Measurements from ENCODE around the gene C11orf54.
"Not testable (repeated sequence)": the region's sequence is repeated elsewhere in the genome, so short reads cannot be mapped to it uniquely, and the experiment has no call there.

The C11orf54 gene

DNA sequence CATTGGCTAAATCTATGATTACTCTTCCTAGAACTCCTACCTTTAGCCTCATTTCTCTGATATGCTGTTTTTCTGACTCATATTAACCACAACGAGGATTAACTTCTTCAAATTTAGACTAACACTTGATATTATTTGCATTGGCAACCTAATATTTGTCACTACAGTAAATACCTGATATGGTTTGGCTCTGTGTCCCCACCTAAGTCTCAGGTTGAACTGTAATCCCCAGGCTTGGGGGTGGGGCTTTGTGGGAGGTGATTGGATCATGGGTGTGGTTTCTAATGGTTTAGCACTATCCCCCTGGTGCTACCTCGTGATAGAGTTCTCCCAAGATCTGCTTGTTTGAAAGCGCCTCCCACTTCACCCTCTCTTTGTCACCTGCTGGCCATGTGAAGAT, 25.5 kb downstream of the C11orf54 start:
- DNase-seq (ENCODE audit: low spot score): no peak

DNA sequence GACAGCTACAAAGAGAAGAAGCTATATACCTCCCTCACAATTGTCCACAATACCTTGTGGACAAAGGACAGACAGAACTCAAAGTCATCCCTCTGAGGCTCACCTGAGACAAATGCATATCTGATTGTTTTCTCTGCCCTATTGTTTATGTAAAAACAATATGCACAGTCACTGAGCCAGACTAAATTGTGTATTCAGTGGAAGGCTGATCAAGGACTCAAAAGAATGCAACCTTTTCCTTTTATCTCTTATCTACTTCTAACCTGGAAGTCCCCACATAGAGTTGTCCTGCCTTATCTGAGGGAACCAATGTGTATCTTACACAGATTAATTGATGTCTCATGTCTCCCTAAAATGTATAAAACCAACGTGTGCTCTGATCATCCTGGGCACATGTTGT, 28.7 kb downstream of the C11orf54 start:
- DNase-seq (ENCODE audit: low spot score): no peak

DNA sequence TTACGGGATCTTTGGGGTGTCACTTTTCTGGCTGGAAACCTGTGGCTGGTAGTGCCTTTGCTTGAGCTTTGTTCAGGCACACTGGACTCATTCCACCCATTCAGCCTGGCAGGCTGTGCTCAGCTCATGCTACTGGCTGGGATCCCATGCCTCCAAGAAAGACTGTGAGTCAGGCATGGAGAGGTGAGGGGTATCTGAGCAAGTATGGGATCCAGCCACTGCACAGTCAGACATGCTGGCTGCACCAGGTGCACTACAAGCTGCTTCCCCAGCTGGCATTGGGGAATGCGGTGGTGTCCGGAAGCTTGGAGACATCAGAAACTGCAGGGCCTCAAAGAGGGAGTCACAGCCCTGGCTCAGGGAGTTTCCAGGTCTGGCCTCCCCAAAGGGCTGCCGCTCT, 30.7 kb downstream of the C11orf54 start:
- DNase-seq (ENCODE audit: low spot score): no peak

DNA sequence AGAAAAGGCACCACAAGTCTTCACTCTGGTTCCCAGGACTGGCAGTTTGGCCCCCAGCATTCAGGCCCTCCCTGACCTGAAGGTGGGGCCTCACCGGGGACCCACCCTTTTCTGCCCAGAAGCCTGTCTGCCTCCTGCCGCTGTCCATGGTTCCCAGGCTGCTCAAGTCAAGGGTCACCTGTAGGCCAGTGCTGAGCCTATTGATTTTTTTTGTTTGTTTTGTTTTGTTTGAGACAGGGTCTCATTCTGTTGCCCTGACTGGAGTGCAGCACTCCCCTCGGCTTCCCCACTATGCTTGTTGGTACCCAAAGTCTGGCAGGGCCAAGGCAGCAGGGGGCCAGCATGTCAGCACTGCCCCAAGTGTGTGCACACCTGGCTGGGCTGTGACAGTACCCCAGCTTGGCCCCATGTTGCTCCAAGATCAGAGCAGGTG, 31.6 kb downstream of the C11orf54 start:
- DNase-seq (ENCODE audit: low spot score): no peak

DNA sequence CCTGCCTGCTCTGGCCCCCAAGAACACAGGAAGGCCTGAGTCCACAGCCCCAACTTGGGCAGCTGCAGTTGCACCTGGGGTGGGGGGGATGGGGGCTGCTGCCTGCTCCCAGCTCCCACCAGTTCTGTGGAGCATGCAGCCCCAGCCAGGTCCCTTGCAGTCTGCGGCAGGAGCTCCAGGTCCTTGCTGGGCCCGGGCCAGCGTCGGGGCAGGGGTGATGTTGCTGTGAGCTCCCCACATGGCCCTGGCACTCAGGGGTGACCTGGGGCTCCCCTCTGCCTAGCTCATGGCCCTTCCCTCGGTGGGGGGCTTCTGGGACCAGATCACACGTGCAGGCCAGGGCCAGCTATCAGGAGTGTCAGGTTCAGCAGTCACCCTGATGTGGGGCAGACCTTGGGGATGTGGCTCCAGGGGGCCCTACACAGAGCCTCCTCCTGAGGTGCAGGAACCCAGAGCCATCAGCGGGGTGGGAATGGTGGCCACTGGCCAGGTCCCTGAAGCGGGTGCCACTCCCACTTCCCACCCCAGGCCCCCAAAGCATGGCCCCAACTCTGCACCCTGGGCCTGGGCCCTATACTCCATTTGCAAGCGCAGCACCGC, 32.2 kb downstream of the C11orf54 start:
- no peak for DNase-seq (ENCODE audit: low spot score)

DNA sequence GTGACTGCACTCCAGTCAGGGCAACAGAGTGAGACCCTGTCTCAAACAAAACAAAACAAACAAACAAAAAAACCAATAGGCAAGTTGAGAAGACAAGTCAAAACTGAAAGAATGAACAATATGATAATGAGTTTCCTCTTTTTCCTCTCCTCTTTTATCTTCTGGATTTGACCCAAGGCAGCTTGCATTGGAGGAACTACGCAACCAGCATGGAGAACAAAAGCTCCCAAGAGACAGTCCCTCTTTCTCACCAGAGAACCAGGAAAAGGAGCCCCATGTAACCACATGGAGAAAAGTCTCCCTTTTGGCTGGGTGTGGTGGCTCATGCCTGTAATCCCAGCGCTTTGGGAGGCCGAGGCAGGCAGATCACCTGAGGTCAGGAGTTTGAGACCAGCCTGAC, 33.1 kb downstream of the C11orf54 start:
- DNase-seq (ENCODE audit: low spot score): not testable (repeated sequence)

DNA sequence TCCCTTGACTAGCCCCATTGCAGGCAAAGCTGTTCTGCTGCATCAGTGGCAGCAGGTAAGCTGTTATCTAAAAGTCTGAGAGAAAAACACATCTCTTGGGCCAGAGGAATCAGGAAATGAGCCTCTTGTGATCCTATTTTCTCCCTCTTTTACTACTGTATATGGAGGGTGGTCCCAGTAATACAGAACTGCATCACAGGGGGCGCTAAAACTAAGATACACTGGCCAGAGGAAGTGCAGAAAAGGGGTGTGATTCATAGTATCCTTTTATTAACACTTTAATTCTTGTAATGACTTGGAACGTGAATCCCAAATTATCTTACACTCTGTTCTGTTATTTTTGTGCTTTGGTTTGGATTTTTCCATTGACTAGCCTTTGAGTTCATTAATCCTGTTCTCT, 33.8 kb downstream of the C11orf54 start:
- DNase-seq (ENCODE audit: low spot score): no peak

DNA sequence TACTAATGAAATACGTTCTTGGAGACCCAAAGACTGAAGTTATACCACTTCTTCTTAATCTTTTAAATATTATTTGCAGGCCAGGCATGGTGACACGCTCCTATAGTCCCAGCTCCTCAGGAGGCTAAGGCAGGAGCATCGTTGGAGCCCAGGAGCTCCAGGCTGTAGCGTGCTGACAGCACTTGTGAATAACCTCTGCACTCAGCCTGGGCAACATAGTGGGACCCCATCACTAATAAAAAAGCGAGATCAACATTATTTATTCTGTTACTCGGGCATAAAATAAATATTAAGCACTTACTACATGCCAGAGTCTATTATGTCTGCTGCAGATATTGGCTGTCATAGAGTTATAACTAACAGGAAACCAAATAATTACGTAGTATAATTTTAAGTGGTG, 41.9 kb downstream of the C11orf54 start:
- no peak for DNase-seq (ENCODE audit: low spot score)

DNA sequence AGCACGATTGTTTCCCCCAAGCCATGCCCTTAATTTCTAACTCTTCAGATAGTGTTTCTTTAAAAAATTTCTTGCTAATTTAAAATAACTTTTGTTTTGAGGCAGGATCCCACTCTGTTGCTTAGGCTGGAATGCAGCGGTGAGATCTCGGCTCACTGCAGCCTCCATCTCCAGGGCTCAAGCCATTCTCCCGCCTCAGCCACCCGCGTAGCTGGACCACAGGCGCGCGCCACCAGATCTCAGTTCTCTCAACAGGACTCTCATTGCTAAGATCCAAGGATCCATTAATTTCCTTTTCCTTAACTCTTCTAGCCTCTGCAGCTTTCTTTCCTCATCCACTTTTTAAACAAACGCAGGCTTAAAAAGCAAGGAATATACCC, 42.3 kb downstream of the C11orf54 start:
- DNase-seq (ENCODE audit: low spot score): no peak

DNA sequence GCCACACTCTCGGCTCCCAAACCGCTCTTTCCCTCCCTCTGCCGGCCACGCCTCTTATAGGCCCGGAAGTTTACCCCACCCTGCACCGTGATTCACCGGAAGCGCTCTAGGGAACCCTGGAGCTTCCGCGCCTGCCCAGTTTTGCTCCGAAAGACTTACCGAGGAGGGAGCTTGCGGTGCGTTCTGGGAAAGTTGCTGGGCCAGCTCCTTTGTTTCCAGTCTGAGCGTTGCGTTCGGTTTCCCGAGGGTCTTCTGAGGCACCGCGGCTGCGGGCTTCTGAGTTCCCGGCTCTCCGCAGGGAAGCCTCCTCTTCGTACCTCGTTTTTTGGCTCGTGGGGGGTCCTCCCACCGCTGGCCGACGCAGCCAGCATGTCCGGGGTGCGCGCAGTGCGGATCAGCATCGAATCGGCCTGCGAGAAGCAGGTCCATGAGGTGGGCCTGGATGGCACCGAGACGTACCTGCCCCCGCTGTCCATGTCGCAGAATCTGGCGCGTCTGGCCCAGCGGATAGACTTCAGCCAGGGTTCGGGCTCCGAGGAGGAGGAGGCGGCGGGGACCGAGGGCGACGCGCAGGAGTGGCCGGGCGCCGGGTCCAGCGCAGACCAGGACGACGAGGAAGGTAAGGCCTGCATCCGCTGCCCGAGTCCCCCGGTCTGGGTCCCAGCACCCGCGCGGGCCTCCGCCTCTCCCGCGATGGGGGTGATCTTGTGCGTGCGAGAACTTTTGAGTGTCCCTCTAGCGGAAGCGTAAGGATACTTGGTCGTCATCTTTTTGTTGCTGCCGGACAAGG, 42.9 kb downstream of the C11orf54 start, which contains the start of gene MED17:
Gene MED17, plus strand, starts transcription at position 138 of the 790 bp plus-strand sequence. Its CDS starts 232 bp downstream, at position 370.
- peak; percentile 93 for DNase-seq (ENCODE audit: low spot score)

DNA sequence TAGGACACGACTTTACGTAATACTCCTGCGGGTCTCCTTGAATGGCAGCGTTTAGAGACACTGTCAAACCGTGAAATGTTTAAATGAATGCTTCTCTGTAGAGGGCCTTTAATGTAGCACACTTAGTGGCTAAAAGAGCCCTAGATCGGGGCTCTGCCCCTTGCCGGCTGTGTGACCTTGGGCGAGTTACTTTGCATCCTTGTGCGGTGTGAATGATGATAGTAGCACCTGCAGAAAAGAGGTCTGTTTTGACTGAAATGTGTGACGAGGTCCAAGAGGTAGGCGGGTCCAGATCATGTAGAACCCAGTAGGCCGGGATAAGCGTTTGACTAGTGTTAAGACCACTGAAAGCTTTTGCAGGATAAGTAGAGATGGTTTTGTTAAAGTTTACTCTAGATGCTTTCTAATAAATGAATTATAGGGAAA, 43.5 kb downstream of the C11orf54 start:
- no peak for DNase-seq (ENCODE audit: low spot score)

DNA sequence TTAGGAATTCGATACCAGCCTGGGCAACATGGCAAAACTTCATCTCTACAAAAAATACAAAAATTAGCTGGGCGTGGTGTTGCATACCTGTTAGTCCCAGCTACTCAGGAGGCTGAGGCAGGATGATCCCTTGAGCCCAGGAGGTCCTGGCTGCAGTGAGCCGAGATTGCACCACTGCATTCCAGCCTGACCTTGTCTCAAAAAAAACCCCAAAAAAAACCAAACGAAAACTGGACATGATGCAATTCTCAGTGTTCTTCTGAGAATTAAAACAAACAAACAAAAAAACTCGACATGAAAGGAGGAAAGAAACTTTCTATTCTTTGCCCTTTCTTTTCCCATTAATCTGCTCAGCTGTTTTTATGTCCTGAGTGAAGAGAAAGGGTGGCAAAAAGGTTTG, 50.0 kb downstream of the C11orf54 start:
- DNase-seq (ENCODE audit: low spot score): no peak

DNA sequence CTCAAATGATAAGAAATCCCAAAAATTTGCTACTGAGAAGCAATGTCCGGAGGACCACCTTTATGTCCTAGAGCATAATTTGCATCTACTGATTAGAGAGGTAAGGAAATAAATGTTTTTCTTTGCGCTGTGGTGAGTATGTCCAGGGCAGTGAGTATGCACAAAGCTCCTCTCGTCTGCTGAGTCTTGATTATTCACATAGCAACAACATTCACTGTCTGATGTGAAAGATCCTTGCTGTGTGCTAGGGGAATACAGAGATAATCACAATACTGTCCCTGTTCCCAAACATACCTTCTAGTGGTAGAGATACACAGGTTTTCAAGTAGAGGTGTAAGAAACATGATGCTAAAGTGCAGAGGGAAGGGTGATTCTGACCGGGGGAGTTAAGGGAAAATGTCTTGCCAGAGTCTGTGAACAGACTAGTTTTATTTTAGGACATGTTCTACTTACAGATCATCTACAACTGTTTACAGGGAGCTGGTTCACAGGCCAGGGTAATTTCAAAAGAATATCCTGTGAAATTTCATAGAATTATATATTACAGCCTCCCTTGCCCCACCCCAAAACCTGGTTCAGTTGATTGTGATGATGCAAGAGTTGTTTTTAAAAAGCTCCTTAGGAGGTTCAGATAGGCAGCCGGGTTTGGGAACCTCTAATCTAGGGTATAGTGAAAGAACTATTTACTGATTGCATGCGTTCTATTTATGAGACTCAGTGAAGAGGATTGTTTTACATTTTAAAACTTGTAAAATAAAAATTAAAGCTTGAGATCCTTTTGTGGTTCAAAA, 55.2 kb downstream of the C11orf54 start:
- DNase-seq (ENCODE audit: low spot score): no peak

DNA sequence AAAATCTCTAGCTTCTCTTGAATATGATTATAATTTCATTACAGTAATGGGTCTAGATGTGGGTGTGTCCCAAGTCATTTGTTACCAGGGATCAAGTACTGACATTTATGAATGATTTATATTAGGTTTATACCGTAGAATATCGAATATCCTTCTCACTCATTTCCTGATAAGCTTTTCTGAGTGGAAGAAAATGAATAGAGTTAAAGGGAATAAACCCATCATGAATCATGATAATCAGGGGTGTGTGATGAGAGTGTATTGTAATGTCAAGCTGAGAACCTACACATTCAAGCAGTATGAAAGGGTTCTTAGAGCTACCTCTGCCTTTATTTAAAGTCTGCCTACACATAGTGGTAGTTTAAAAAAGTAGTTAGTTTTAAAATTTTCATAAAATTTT, 59.9 kb downstream of the C11orf54 start:
- no peak for DNase-seq (ENCODE audit: low spot score)

DNA sequence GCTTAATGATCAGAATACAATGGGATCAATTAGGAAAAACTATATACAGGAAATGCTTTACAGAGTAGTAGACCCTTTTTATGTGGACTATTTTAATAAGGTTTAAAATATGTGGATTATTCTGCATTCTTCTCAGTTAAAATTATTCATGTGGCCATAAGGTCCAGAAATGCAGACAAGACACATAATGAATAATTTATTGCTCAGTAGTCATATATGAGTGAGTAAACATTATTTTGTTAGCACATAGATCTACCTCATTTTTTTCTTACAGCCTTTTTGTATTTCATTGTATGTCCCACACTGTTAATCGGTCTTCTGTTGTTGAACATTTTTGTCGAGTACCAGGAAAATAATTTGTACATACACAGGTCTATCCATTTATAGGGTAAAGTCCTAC, 63.4 kb downstream of the C11orf54 start:
- DNase-seq (ENCODE audit: low spot score): no peak

DNA sequence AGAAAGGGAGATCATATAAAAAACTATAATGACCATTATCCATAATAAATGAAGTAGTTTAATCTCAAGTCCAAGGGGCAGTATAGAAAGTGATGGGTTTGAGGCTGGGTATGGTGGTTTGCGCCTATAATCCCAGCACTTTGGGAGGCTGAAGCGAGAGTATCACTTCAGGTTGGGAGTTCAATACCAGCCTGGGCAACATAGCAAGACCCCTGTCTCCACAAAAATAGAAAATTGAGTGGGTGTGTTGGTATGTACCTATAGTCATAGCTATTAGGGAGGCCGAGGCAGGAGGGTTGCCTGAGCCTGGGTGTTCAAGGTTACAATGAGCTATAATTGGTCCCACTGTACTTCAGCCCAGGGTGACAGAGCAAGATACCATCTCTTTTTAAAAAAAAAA, 66.5 kb downstream of the C11orf54 start:
- DNase-seq (ENCODE audit: low spot score): no peak

DNA sequence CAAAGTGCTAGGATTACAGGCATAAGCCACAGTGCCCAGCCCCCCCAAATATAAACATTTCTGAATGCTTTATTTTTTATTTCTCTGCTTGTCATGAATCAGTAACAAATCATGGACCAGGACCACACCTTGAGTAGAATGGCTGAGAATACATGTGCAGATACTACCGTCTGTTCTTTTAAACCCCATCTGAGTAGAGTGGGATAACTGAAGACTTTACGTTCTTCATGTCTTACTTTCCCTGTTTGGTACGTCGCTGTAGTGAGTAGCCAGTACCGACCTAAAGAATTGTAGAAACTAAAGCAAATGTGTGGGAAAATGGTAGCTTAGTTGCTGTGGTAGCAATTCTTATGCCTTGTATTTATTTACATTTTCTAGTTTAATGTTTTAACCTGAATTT, 72.5 kb downstream of the C11orf54 start:
- no peak for DNase-seq (ENCODE audit: low spot score)

Data from left forelimb (tissue), 1 donor.